HL-60 (cell line): ENCODE measurements around the gene ANKRD11.

Experiments used
- GABPA ChIP-seq: IDR thresholded peaks from 2 replicates; pipeline ENCODE4 v1.6.1; 2012; ENCODE audit warnings: low read depth
- POLR2AphosphoS5 ChIP-seq: IDR thresholded peaks from 2 replicates; pipeline ENCODE4 v1.6.1; 2012; ENCODE audit warnings: low read depth
- SPI1 ChIP-seq: IDR thresholded peaks from 2 replicates; pipeline ENCODE4 v1.6.1; 2012; ENCODE audit warnings: low read depth, mild to moderate bottlenecking, borderline replicate concordance
- TF ChIP-seq, protein P1 (sequence below): IDR thresholded peaks from one replicate; pipeline ENCODE4 v1.5.1; 2011; ENCODE audit warnings: low read length, control low read depth, inconsistent platforms; ENCODE audit not compliant: insufficient read depth
- TF ChIP-seq, protein P2 (sequence below): IDR thresholded peaks from 2 replicates; pipeline ENCODE4 v1.6.1; 2012; ENCODE audit warnings: low read depth; ENCODE audit not compliant: insufficient replicate concordance

DNA sequence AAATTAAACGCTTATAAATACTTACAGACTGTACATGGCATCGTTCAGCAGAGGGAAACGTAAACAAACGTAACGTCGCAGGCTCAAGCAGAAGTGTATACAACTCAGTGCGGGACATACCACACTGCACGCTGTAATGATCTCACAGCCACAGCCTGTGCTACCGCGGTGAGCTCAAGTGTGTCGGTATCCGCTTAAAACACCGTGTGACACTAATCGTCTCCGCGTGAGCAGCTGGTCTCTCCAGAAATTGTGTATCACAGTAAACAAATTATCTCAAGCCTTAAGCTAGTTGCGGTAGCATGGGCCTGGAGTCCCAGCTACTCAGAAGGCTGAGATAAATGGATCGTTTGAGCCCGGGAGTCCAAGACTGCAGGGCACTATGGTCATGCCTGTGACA, 115.3 kb downstream of the ANKRD11 start:
- TF ChIP-seq, protein P1, sequence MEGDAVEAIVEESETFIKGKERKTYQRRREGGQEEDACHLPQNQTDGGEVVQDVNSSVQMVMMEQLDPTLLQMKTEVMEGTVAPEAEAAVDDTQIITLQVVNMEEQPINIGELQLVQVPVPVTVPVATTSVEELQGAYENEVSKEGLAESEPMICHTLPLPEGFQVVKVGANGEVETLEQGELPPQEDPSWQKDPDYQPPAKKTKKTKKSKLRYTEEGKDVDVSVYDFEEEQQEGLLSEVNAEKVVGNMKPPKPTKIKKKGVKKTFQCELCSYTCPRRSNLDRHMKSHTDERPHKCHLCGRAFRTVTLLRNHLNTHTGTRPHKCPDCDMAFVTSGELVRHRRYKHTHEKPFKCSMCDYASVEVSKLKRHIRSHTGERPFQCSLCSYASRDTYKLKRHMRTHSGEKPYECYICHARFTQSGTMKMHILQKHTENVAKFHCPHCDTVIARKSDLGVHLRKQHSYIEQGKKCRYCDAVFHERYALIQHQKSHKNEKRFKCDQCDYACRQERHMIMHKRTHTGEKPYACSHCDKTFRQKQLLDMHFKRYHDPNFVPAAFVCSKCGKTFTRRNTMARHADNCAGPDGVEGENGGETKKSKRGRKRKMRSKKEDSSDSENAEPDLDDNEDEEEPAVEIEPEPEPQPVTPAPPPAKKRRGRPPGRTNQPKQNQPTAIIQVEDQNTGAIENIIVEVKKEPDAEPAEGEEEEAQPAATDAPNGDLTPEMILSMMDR = no peak
- TF ChIP-seq SPI1 (no peak), GABPA (no peak), POLR2AphosphoS5 (no peak)
- TF ChIP-seq, protein P2, sequence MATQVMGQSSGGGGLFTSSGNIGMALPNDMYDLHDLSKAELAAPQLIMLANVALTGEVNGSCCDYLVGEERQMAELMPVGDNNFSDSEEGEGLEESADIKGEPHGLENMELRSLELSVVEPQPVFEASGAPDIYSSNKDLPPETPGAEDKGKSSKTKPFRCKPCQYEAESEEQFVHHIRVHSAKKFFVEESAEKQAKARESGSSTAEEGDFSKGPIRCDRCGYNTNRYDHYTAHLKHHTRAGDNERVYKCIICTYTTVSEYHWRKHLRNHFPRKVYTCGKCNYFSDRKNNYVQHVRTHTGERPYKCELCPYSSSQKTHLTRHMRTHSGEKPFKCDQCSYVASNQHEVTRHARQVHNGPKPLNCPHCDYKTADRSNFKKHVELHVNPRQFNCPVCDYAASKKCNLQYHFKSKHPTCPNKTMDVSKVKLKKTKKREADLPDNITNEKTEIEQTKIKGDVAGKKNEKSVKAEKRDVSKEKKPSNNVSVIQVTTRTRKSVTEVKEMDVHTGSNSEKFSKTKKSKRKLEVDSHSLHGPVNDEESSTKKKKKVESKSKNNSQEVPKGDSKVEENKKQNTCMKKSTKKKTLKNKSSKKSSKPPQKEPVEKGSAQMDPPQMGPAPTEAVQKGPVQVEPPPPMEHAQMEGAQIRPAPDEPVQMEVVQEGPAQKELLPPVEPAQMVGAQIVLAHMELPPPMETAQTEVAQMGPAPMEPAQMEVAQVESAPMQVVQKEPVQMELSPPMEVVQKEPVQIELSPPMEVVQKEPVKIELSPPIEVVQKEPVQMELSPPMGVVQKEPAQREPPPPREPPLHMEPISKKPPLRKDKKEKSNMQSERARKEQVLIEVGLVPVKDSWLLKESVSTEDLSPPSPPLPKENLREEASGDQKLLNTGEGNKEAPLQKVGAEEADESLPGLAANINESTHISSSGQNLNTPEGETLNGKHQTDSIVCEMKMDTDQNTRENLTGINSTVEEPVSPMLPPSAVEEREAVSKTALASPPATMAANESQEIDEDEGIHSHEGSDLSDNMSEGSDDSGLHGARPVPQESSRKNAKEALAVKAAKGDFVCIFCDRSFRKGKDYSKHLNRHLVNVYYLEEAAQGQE = no peak
